Liver (tissue), 9 donors: ENCODE results near the gene ERC2. TPM values are rescaled to one million over a fixed set of nuclear protein-coding genes. Genes with fewer than 3 reads are reported as not detected.

Experiments
- DNase-seq: peaks from one replicate; pipeline ENCODE4 v3.0.0-alpha.2; 2017; ENCODE audit warnings: low spot score
- H3K27ac ChIP-seq, 2 donors: one replicate each; pipeline ENCODE4 v1.7.0; 2013; ENCODE audit warnings: inconsistent platforms in 2 of 2, low read length in 2 of 2, control low read depth in 1 of 2, low read depth in 1 of 2, mild to moderate bottlenecking in 1 of 2
- H3K27me3 ChIP-seq, 4 donors: one replicate each; pipeline versions ENCODE4 v1.6.1 to v1.7.0; 2013; ENCODE audit warnings: low read length in 3 of 4, inconsistent platforms in 1 of 4, mild to moderate bottlenecking in 1 of 4, moderate library complexity in 1 of 4; ENCODE audit not compliant: control insufficient read depth in 4 of 4, insufficient read depth in 4 of 4
- H3K36me3 ChIP-seq, 4 donors: one replicate each; pipeline versions ENCODE4 v1.6.1 to v1.7.0; 2013; ENCODE audit warnings: low read length in 3 of 4, mild to moderate bottlenecking in 3 of 4, low read depth in 1 of 4, moderate library complexity in 1 of 4; ENCODE audit not compliant: control insufficient read depth in 4 of 4, insufficient read depth in 3 of 4
- H3K4me1 ChIP-seq, 4 donors: one replicate each; pipeline versions ENCODE4 v1.6.1 to v1.7.0; 2013; ENCODE audit warnings: low read length in 3 of 4, mild to moderate bottlenecking in 3 of 4, moderate library complexity in 1 of 4; ENCODE audit not compliant: control insufficient read depth in 4 of 4, insufficient read depth in 4 of 4
- H3K4me3 ChIP-seq, 3 donors: one replicate each; pipeline versions ENCODE4 v1.6.1 to v1.7.0; 2013; ENCODE audit warnings: low read length in 3 of 3, control low read depth in 1 of 3, low read depth in 1 of 3, mild to moderate bottlenecking in 1 of 3
- H3K9ac ChIP-seq, 2 donors: one replicate each; pipeline ENCODE4 v1.7.0; 2013; ENCODE audit warnings: low read length in 2 of 2, mild to moderate bottlenecking in 2 of 2, moderate library complexity in 2 of 2, control low read depth in 1 of 2, low read depth in 1 of 2
- H3K9me3 ChIP-seq, 4 donors: one replicate each; pipeline versions ENCODE4 v1.6.1 to v1.7.0; 2013; ENCODE audit warnings: low read length in 3 of 4; ENCODE audit not compliant: control insufficient read depth in 4 of 4
- ATF3 ChIP-seq: IDR thresholded peaks from 2 replicates; pipeline ENCODE4 v1.6.1; 2016; ENCODE audit warnings: antibody characterized with exemption
- EGR1 ChIP-seq, 2 donors: IDR thresholded peaks; 2 replicates each; pipeline ENCODE4 v1.6.1; 2016 to 2018; ENCODE audit warnings: antibody characterized with exemption in 2 of 2, low read depth in 2 of 2
- FOXA1 ChIP-seq: IDR thresholded peaks from 2 replicates; pipeline ENCODE4 v1.6.1; 2016; ENCODE audit warnings: antibody characterized with exemption
- GABPA ChIP-seq, 2 donors: IDR thresholded peaks in 1 of 2; conservative IDR thresholded peaks in 1 of 2; 2 replicates each; pipeline ENCODE4 v1.6.1; 2016; ENCODE audit warnings: antibody characterized with exemption in 2 of 2, mild to moderate bottlenecking in 1 of 2, moderate library complexity in 1 of 2
- HNF4A ChIP-seq, 2 donors: conservative IDR thresholded peaks; 2 replicates each; pipeline ENCODE4 v1.6.1; 2016; ENCODE audit warnings: antibody characterized with exemption in 2 of 2, mild to moderate bottlenecking in 2 of 2
- HNF4G ChIP-seq: IDR thresholded peaks from 2 replicates; pipeline ENCODE4 v1.6.1; 2016; ENCODE audit warnings: antibody characterized with exemption
- NR2F2 ChIP-seq: IDR thresholded peaks from 2 replicates; pipeline ENCODE4 v1.6.1; 2016; ENCODE audit warnings: antibody characterized with exemption
- RXRA ChIP-seq, 2 donors: IDR thresholded peaks; 2 replicates each; pipeline ENCODE4 v1.6.1; 2017 to 2018; ENCODE audit warnings: antibody characterized with exemption in 2 of 2, mild to moderate bottlenecking in 1 of 2
- TAF1 ChIP-seq: conservative IDR thresholded peaks from 2 replicates; pipeline ENCODE4 v1.6.1; 2016; ENCODE audit warnings: antibody characterized with exemption, mild to moderate bottlenecking
- YY1 ChIP-seq: IDR thresholded peaks from 2 replicates; pipeline ENCODE4 v1.6.1; 2016; ENCODE audit warnings: antibody characterized with exemption, mild to moderate bottlenecking
- WGBS: extraction: QIAGEN DNeasy Blood & Tissue Kit; methylation state at CpG from one replicate; pipeline ENCODE4 v1.1.7; 2013; 5-methylcytosine and 5-hydroxymethylcytosine counted together
- polyA plus RNA-seq, 2 donors: library from polyadenylated mRNA; stranded (reverse) in 1 of 2; unstranded in 1 of 2; fragments of 200-250 nt in 1 of 2; fragments of >200 nt in 1 of 2; fragmentation: Nextera tagmentation in 1 of 2; extraction: Ambion mirVana in 1 of 2; gene quantifications; one replicate each; pipeline versions ENCODE4 v1.2.1 to v1.2.3, GENCODE V29; 2013 to 2015
- total RNA-seq, 2 donors: library from RNA; depleted of rRNA; stranded (reverse); fragments of >200 nt; gene quantifications; one replicate each; pipeline ENCODE4 v1.2.3, GENCODE V29; 2014
- TF ChIP-seq, protein P1 (sequence below): IDR thresholded peaks from 2 replicates; pipeline ENCODE4 v1.6.1; 2016; ENCODE audit warnings: antibody characterized with exemption
- TF ChIP-seq, protein P2 (sequence below): IDR thresholded peaks from 2 replicates; pipeline ENCODE4 v1.6.1; 2016; ENCODE audit warnings: antibody characterized with exemption
- TF ChIP-seq, protein P3 (sequence below): fragments of 150-350 bp; IDR thresholded peaks from 2 replicates; pipeline ENCODE4 v1.5.1; 2017; ENCODE audit warnings: improper control_type of control experiment, low read depth, low read length; ENCODE audit not compliant: missing input control
- donor health status: healthy.
- donor health status: healthy.
- donor health status: healthy.
- donor health status: healthy.
- donor health status: healthy.

ERC2 gene
- total and polyA plus RNA-seq, 4 donors, result 0.14 to 0.25 TPM; not detected in 2

- Histone ChIP-seq H3K9ac (no peak overlapping the region), H3K36me3 (no peaks in the 10 kb centered on the region), H3K4me1 (no peaks in the 10 kb centered on the region), H3K4me3 (no peak overlapping the region), H3K27me3 (no peaks in the 10 kb centered on the region), H3K9me3 (no peaks in the 10 kb centered on the region), H3K27ac (no peak overlapping the region)
- WGBS, result 83% methylated on average over 5 of the region's 5 CpGs
- no peak for TF ChIP-seq NR2F2
- TF ChIP-seq ATF3, result no peak
- TF ChIP-seq YY1, result no peak
- no peak for TF ChIP-seq EGR1 (IDR thresholded peaks at IDR 0.05; ENCODE audit: low read depth in 2 of 2)
- TF ChIP-seq HNF4G, result no peak
- DNase-seq, result no peak
Observed at GRCh38 chr3:56314842-56315241, 153.4 kb downstream of the ERC2 start.

DNA sequence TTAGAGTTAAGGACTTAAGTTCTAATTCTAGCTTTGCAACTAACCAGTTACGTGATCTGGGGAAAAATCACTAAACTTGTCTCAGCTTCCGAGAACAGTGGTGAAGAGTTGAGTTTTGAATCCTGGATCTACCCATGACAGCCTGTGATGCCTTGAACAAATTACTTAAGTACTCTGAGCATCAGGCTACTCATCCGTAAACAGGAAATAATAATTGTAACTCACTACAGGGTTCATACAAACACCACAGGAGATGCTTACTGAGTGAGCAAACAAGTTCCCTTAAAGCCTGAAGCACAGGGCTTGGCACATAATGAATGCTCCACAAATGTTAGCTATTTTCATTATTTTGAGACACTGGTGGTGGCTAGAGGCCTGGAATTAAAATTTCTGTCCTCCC lies 158.8 kb downstream of the ERC2 start:
- Histone ChIP-seq H3K4me3 (no peak overlapping the region), H3K9me3 (no peaks in the 10 kb centered on the region), H3K36me3 (no peaks in the 10 kb centered on the region), H3K27ac (no peak overlapping the region), H3K27me3 (peaks cover 0 to 6% (median 0%) of the 10 kb centered on the region in 4 donors), H3K9ac (no peak overlapping the region), H3K4me1 (no peaks in the 10 kb centered on the region)
- 83% methylated on average over 3 of the region's 3 CpGs for WGBS
- TF ChIP-seq HNF4A (conservative IDR thresholded peaks at IDR 0.05), result no peak
- TF ChIP-seq YY1, result no peak
- DNase-seq, result no peak

DNA sequence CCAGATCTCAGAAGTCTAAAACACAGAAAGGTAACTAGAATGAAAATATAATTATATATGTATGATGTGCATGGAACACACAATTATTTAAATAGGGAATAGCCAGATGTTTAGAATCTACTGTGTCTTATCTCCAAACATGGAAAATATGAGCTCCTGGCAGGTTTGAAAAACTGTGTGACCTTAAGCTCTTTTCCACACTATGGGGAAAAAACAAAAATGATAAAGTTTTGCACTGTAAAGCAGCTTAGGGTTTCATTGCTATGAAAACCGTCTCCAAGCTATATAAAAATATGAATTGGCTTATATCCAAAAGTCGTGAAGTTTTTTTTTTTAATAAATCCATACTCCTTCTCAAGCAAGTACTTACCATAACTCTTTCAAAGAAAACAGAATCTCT lies 159.8 kb downstream of the ERC2 start:
- no peak for DNase-seq
- TF ChIP-seq GABPA (IDR thresholded peaks at IDR 0.05 in 1 of 2, conservative IDR thresholded peaks at IDR 0.05 in 1 of 2), result no peak
- TF ChIP-seq, protein P1, sequence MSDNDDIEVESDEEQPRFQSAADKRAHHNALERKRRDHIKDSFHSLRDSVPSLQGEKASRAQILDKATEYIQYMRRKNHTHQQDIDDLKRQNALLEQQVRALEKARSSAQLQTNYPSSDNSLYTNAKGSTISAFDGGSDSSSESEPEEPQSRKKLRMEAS, result no peak

GRCh38 chr3:56304069-56304468 lies 164.2 kb downstream of the ERC2 start:
- Histone ChIP-seq H3K4me3 (no peak overlapping the region), H3K4me1 (no peaks in the 10 kb centered on the region), H3K9me3 (no peaks in the 10 kb centered on the region), H3K9ac (no peak overlapping the region), H3K27me3 (peaks cover 0 to 6% (median 0%) of the 10 kb centered on the region in 4 donors), H3K36me3 (no peaks in the 10 kb centered on the region), H3K27ac (no peak overlapping the region)
- 76% methylated on average over 1 of the region's 1 CpG for WGBS
- DNase-seq, result no peak
- TF ChIP-seq, protein P2, sequence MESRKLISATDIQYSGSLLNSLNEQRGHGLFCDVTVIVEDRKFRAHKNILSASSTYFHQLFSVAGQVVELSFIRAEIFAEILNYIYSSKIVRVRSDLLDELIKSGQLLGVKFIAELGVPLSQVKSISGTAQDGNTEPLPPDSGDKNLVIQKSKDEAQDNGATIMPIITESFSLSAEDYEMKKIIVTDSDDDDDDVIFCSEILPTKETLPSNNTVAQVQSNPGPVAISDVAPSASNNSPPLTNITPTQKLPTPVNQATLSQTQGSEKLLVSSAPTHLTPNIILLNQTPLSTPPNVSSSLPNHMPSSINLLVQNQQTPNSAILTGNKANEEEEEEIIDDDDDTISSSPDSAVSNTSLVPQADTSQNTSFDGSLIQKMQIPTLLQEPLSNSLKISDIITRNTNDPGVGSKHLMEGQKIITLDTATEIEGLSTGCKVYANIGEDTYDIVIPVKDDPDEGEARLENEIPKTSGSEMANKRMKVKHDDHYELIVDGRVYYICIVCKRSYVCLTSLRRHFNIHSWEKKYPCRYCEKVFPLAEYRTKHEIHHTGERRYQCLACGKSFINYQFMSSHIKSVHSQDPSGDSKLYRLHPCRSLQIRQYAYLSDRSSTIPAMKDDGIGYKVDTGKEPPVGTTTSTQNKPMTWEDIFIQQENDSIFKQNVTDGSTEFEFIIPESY, result no peak
- no peak for TF ChIP-seq RXRA (IDR thresholded peaks at IDR 0.05)
- TF ChIP-seq, protein P1, result no peak
- no peak for TF ChIP-seq YY1
- TF ChIP-seq, protein P3, sequence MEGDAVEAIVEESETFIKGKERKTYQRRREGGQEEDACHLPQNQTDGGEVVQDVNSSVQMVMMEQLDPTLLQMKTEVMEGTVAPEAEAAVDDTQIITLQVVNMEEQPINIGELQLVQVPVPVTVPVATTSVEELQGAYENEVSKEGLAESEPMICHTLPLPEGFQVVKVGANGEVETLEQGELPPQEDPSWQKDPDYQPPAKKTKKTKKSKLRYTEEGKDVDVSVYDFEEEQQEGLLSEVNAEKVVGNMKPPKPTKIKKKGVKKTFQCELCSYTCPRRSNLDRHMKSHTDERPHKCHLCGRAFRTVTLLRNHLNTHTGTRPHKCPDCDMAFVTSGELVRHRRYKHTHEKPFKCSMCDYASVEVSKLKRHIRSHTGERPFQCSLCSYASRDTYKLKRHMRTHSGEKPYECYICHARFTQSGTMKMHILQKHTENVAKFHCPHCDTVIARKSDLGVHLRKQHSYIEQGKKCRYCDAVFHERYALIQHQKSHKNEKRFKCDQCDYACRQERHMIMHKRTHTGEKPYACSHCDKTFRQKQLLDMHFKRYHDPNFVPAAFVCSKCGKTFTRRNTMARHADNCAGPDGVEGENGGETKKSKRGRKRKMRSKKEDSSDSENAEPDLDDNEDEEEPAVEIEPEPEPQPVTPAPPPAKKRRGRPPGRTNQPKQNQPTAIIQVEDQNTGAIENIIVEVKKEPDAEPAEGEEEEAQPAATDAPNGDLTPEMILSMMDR, result no peak
- no peak for TF ChIP-seq GABPA (IDR thresholded peaks at IDR 0.05 in 1 of 2, conservative IDR thresholded peaks at IDR 0.05 in 1 of 2)
- no peak for TF ChIP-seq TAF1
- TF ChIP-seq ATF3, result no peak
- no peak for TF ChIP-seq NR2F2
- no peak for TF ChIP-seq HNF4A (conservative IDR thresholded peaks at IDR 0.05)
- no peak for TF ChIP-seq FOXA1

More for the DNA sequence above, 159.8 kb downstream of the ERC2 start:
- no peaks in the 10 kb centered on the region for H3K36me3 ChIP-seq
- peaks cover 0 to 6% (median 0%) of the 10 kb centered on the region in 4 donors for H3K27me3 ChIP-seq
- H3K4me3 ChIP-seq, result no peak overlapping the region
- no peak overlapping the region for H3K9ac ChIP-seq
- no peaks in the 10 kb centered on the region for H3K4me1 ChIP-seq
- WGBS, result 59% methylated on average over 2 of the region's 2 CpGs
- H3K9me3 ChIP-seq, result no peaks in the 10 kb centered on the region
- no peak overlapping the region for H3K27ac ChIP-seq
